Motor neuron (in vitro differentiated cells): ENCODE measurements around the gene MINDY3. TPM values are rescaled to one million over a fixed set of nuclear protein-coding genes. Genes with fewer than 3 reads are reported as not detected.

Experiments
- ATAC-seq, 8 experiments: fragments of 200-7000 bp; cut with Tn5 transposase; replicated peaks in 6 of 8; 2 replicates each; pipeline ENCODE4 v1.8.0; 2021; ENCODE audit warnings: mild to moderate bottlenecking in 8 of 8, moderate library complexity in 8 of 8
- H3K27ac ChIP-seq, 2 donors: fragments of 250-450 bp; sonication (Bioruptor Pico); 2 replicates each; pipeline ENCODE4 v1.9.0; 2021; ENCODE audit warnings: antibody characterized with exemption in 2 of 2, mild to moderate bottlenecking in 2 of 2, moderate library complexity in 1 of 2
- H3K4me1 ChIP-seq, 2 donors: fragments of 250-450 bp; sonication (Bioruptor Pico); replicated peaks in 1 of 2; 2 replicates each; pipeline ENCODE4 v1.6.1; 2021; ENCODE audit warnings: antibody characterized with exemption in 2 of 2, mild to moderate bottlenecking in 2 of 2, moderate library complexity in 1 of 2
- H3K4me3 ChIP-seq, 5 donors: fragments of 250-450 bp; sonication (Bioruptor Pico); 2 replicates each; pipeline ENCODE4 v1.9.0; 2021; ENCODE audit warnings: antibody characterized with exemption in 5 of 5, mild to moderate bottlenecking in 5 of 5, moderate library complexity in 4 of 5
- WGBS, 10 experiments: fragments of 450-650 bp; shearing (Covaris generic); methylation state at CpG; one replicate each; pipeline ENCODE4 v1.0.0; 2022; 5-methylcytosine and 5-hydroxymethylcytosine counted together
- in situ Hi-C, 9 experiments: fragments of 400-800 bp; cut with MboI; loops; one replicate each; pipeline ENCODE4 v1.15.0; 2021; ENCODE audit warnings: low sequenced_read_pairs in 9 of 9, low pct_unique_long_range_greater_than_20kb in 2 of 9; ENCODE audit not compliant: unreplicated experiment in 9 of 9
- total RNA-seq, 8 experiments: library from RNA; unstranded; fragments of 300-600 nt; gene quantifications; 2 replicates each; pipeline versions ENCODE4 v1.2.3 to v1.2.4, GENCODE V29; 2022

The MINDY3 gene
- total RNA-seq, 8 experiments from 2014 or later = 29.1 to 63.4 (median 44.9) TPM

GRCh38 chr10:15871823-15872222 is 11.5 kb upstream of the MINDY3 start:
- Histone ChIP-seq H3K27ac (no peak overlapping the region), H3K4me1 (no peaks in the 10 kb centered on the region), H3K4me3 (no peak overlapping the region)
- in situ Hi-C loops = no loop called here
- 0 to 100% (median 67%) methylated on average over 1 of the region's 1 CpG; no CpG with 5 or more reads in 1 of the 10 experiments for WGBS, 10 experiments
- ATAC-seq = no peak

- in situ Hi-C loops = no loop called here
- Histone ChIP-seq H3K27ac (no peak overlapping the region), H3K4me1 (no peaks in the 10 kb centered on the region), H3K4me3 (no peak overlapping the region)
- ATAC-seq = no peak
Measured at GRCh38 chr10:15869935-15870334, 9.6 kb upstream of the MINDY3 start.

GRCh38 chr10:15868006-15868405 is 7.7 kb upstream of the MINDY3 start:
- H3K27ac ChIP-seq = no peak overlapping the region
- ATAC-seq = peak in 1 of 8 experiments; percentile 61
- WGBS, 10 experiments = 5 to 90% (median 54%) methylated on average over 3 to 5 of the region's 5 CpGs; no CpG with 5 or more reads in 1 of the 10 experiments
- in situ Hi-C loops = no loop called here
- no peak overlapping the region for H3K4me3 ChIP-seq
- H3K4me1 ChIP-seq = no peaks in the 10 kb centered on the region

- Histone ChIP-seq H3K27ac (no peak overlapping the region), H3K4me1 (peaks cover 5 to 7% of the 10 kb centered on the region in 2 donors), H3K4me3 (no peak overlapping the region)
- no peak for ATAC-seq
- WGBS, 10 experiments = 40 to 100% (median 78%) methylated on average over 1 to 7 of the region's 7 CpGs; no CpG with 5 or more reads in 2 of the 10 experiments
- in situ Hi-C loops = no loop called here
Measured at GRCh38 chr10:15865304-15865703, 5.0 kb upstream of the MINDY3 start.

- H3K27ac ChIP-seq = no peak overlapping the region
- ATAC-seq = no peak
- WGBS, 10 experiments = 75 to 100% (median 89%) methylated on average over 2 of the region's 2 CpGs; no CpG with 5 or more reads in 1 of the 10 experiments
- no peak overlapping the region for H3K4me3 ChIP-seq
- in situ Hi-C loops = no loop called here
- H3K4me1 ChIP-seq = peaks cover 5 to 7% of the 10 kb centered on the region in 2 donors
Measured at GRCh38 chr10:15864419-15864818, 4.1 kb upstream of the MINDY3 start.

- in situ Hi-C loops = no loop called here
- no peak overlapping the region for H3K4me3 ChIP-seq
Measured at GRCh38 chr10:15863733-15864132, 3.4 kb upstream of the MINDY3 start.

GRCh38 chr10:15863323-15863722 is 3.0 kb upstream of the MINDY3 start:
- H3K27ac ChIP-seq = no peak overlapping the region
- in situ Hi-C loops = no loop called here
- H3K4me3 ChIP-seq = no peak overlapping the region
- 43 to 100% (median 85%) methylated on average over 1 of the region's 1 CpG for WGBS, 10 experiments
- no peak for ATAC-seq
- peaks cover 13% of the 10 kb centered on the region in 2 donors for H3K4me1 ChIP-seq

More at GRCh38 chr10:15863733-15864132, 3.4 kb upstream of the MINDY3 start:
- no peak overlapping the region for H3K27ac ChIP-seq
- H3K4me1 ChIP-seq = peaks cover 9% of the 10 kb centered on the region in 2 donors
- peak in 1 of 8 experiments; percentile 74 for ATAC-seq

GRCh38 chr10:15860692-15861201 is 440 bp upstream of the MINDY3 start:
- H3K27ac ChIP-seq = peak overlapping the region; percentile 40 to 74
- peak overlapping the region; percentile 77 to 97 (median 95) for H3K4me3 ChIP-seq
- H3K4me1 ChIP-seq = peaks cover 16 to 19% of the 10 kb centered on the region in 2 donors
- 3 to 85% (median 64%) methylated on average over 1 to 6 of the region's 8 CpGs for WGBS, 10 experiments
- ATAC-seq = peak in 1 of 8 experiments; percentile 3
- in situ Hi-C loops = no loop called here

GRCh38 chr10:15859509-15859905 is 800 bp downstream of the MINDY3 start:
- peak overlapping the region; percentile 77 to 97 (median 95) for H3K4me3 ChIP-seq
- ATAC-seq = peak in 1 of 8 experiments; percentile 38
- H3K27ac ChIP-seq = peak overlapping the region in 1 of 2 donors; percentile 55
- 0 to 92% (median 24%) methylated on average over 2 to 8 of the region's 10 CpGs for WGBS, 10 experiments
- H3K4me1 ChIP-seq = peaks cover 16 to 19% of the 10 kb centered on the region in 2 donors
- in situ Hi-C loops = no loop called here

- Histone ChIP-seq H3K27ac (no peak overlapping the region), H3K4me1 (peaks cover 16 to 19% of the 10 kb centered on the region in 2 donors), H3K4me3 (peak overlapping the region in 4 of 5 donors; percentile 92 to 97 (median 95))
- ATAC-seq = no peak
- in situ Hi-C loops = no loop called here
- 36 to 100% (median 82%) methylated on average over 1 to 7 of the region's 7 CpGs; no CpG with 5 or more reads in 1 of the 10 experiments for WGBS, 10 experiments
Measured at GRCh38 chr10:15858861-15859281, 1.4 kb downstream of the MINDY3 start.

GRCh38 chr10:15857107-15857575 is 3.2 kb downstream of the MINDY3 start:
- in situ Hi-C loops = no loop called here
- H3K27ac ChIP-seq = no peak overlapping the region
- H3K4me3 ChIP-seq = no peak overlapping the region
- peak in 1 of 8 experiments; percentile 9 for ATAC-seq
- 4 to 100% (median 85%) methylated on average over 1 to 2 of the region's 2 CpGs for WGBS, 10 experiments
- peaks cover 16 to 19% of the 10 kb centered on the region in 2 donors for H3K4me1 ChIP-seq

- Histone ChIP-seq H3K27ac (no peak overlapping the region), H3K4me1 (peaks cover 16 to 19% of the 10 kb centered on the region in 2 donors), H3K4me3 (no peak overlapping the region)
- 36 to 100% (median 81%) methylated on average over 2 to 4 of the region's 4 CpGs; no CpG with 5 or more reads in 1 of the 10 experiments for WGBS, 10 experiments
- in situ Hi-C loops = no loop called here
- ATAC-seq = peak in 3 of 8 experiments; percentile 37 to 45 (median 42)
Measured at GRCh38 chr10:15856328-15857015, 3.8 kb downstream of the MINDY3 start.

GRCh38 chr10:15853800-15854199 is 6.5 kb downstream of the MINDY3 start:
- in situ Hi-C loops = no loop called here
- ATAC-seq = no peak
- Histone ChIP-seq H3K4me3 (no peak overlapping the region), H3K27ac (no peak overlapping the region), H3K4me1 (peaks cover 8 to 10% of the 10 kb centered on the region in 2 donors)
- WGBS, 10 experiments = 51 to 91% (median 68%) methylated on average over 2 to 4 of the region's 4 CpGs; no CpG with 5 or more reads in 1 of the 10 experiments
